Measurements from ENCODE around the gene PRELID1. TPM values are rescaled to one million over a fixed set of nuclear protein-coding genes. Genes with fewer than 3 reads are reported as not detected.

Gene PRELID1
- total and polyA plus RNA-seq, 2 donors (not counting 3 experiments of a cell fraction or from before 2014, with no cell fraction given), result 201 to 293 TPM

GRCh38 chr5:177293819-177294581 is 9.6 kb upstream of the PRELID1 start:
- Histone ChIP-seq H3K9me1 (replicated peaks; ENCODE audit: control insufficient read depth, extremely low read depth, insufficient read depth, low read length) (no peaks in the 10 kb centered on the region), H3K4me3 (replicated peaks in 1 of 3; ENCODE audit: insufficient read depth in 1 of 3, low read depth in 1 of 3, low read length in 3 of 3) (no peak overlapping the region), H3K36me3 (ENCODE audit: control insufficient read depth in 2 of 2, extremely low read depth in 1 of 2, insufficient read depth in 2 of 2, low read length in 2 of 2) (peaks cover 7 to 34% of the 10 kb centered on the region in 2 experiments), H3K27me3 (ENCODE audit: control insufficient read depth in 2 of 2, insufficient read depth in 2 of 2, low read length in 2 of 2) (no peaks in the 10 kb centered on the region), H4K20me1 (replicated peaks; ENCODE audit: control insufficient read depth, extremely low read depth, insufficient read depth, low read length) (no peaks in the 10 kb centered on the region), H3K4me1 (ENCODE audit: control insufficient read depth, extremely low read depth, insufficient read depth, low read length) (peaks cover 13% of the 10 kb centered on the region), H3K27ac (ENCODE audit: insufficient read depth, low read depth, low read length) (no peak overlapping the region), H3K4me2 (ENCODE audit: insufficient read depth, low read length) (no peak overlapping the region), H3K79me2 (ENCODE audit: control insufficient read depth, insufficient read depth, low read length) (no peaks in the 10 kb centered on the region), H2AFZ (ENCODE audit: low read depth, low read length) (no peak overlapping the region), H3K9me3 (replicated peaks; ENCODE audit: control insufficient read depth, insufficient read depth, low read length) (no peaks in the 10 kb centered on the region), H3K9ac (replicated peaks; ENCODE audit: extremely low read depth, insufficient read depth, low read length) (no peak overlapping the region)
- POLR2A ChIA-PET, result interaction anchor here (0.6 kb wide), 1 partner anchor 15 kb away, joined by 3 read pairs; no protein-coding TSS in a partner anchor
- intact Hi-C loops (cut with micrococcal nuclease) (no loop called here), dilution Hi-C loops (cut with MboI; ENCODE audit: extremely low pct_ligation_motif_present, low sequenced_read_pairs) (no loop called here)
- FAIRE-seq (no peak), DNase-seq (ENCODE audit: low read depth, low spot score) (no peak)
- BruUV-seq (replicated peaks), result no TSS peak
- TF ChIP-seq POLR2AphosphoS5 (IDR thresholded peaks at IDR 0.05; ENCODE audit: insufficient read depth, low read depth, low read length), result no peak
- TF ChIP-seq, protein P1, sequence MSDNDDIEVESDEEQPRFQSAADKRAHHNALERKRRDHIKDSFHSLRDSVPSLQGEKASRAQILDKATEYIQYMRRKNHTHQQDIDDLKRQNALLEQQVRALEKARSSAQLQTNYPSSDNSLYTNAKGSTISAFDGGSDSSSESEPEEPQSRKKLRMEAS (IDR thresholded peaks at IDR 0.05; ENCODE audit: insufficient read depth, insufficient read length), result no peak
- no peak for TF ChIP-seq CTCF (IDR thresholded peaks at IDR 0.05; ENCODE audit: extremely low read depth in 1 of 2, insufficient read depth in 1 of 2, low read depth in 1 of 2, low read length in 2 of 2)
- no peak for TF ChIP-seq GATA2 (IDR thresholded peaks at IDR 0.05; ENCODE audit: insufficient read depth, insufficient read length, low read depth, low read length)
- TF ChIP-seq EZH2 (IDR thresholded peaks at IDR 0.05; ENCODE audit: borderline replicate concordance, low read depth, low read length, severe bottlenecking), result no peak
- no peak for TF ChIP-seq MYC (IDR thresholded peaks at IDR 0.05; ENCODE audit: low read depth, low read length)
- no peak for TF ChIP-seq JUN (IDR thresholded peaks at IDR 0.05; ENCODE audit: borderline replicate concordance, insufficient read depth, insufficient read length, low read depth)
- TF ChIP-seq POLR2A (IDR thresholded peaks at IDR 0.05; ENCODE audit: low read depth, low read length), result no peak
- no peak for TF ChIP-seq FOS (IDR thresholded peaks at IDR 0.05; ENCODE audit: borderline replicate concordance, insufficient read depth, low read length)
- CTCF ChIA-PET, result interaction anchor here (1.7 kb wide), 1 partner anchor 16 kb away, joined by 5 read pairs; no protein-coding TSS in a partner anchor
